ENCODE measurements around the gene PSME4. TPM values are rescaled to one million over a fixed set of nuclear protein-coding genes. Genes with fewer than 3 reads are reported as not detected.

Gene PSME4
- total and polyA plus RNA-seq, 3 donors from 2014 or later = 104 to 144 (median 142) TPM

DNA sequence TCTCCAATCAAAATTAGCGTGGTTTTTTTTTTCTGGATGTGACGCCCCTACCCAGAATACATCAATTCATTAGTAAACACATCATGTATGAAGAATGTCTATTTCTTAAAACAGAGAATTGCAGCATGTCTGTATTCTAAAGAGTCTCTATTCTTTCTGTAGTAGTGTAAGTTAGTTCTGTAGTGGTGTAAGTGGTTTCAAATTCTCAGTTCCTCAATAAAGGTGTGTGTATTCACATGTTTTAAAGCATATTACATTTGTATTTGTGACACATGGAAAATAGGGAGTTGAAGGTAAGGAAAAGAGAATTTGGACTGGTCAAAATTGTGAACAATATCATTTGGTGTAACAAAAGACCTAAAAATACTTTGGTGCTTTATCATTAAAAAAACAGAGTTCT lies 103.0 kb downstream of the PSME4 start:
- no peaks in the 10 kb centered on the region for H3K4me1 ChIP-seq
- 98% methylated on average over 2 of the region's 2 CpGs for WGBS, 2 donors
- no peak overlapping the region for H3K27ac ChIP-seq
- no peak overlapping the region for H3K4me3 ChIP-seq
- no peaks in the 10 kb centered on the region for H3K27me3 ChIP-seq
- no peaks in the 10 kb centered on the region for H3K9me3 ChIP-seq
- no peak for TF ChIP-seq POLR2A (IDR thresholded peaks at IDR 0.05)
- no peak for TF ChIP-seq CTCF (IDR thresholded peaks at IDR 0.05)
- no peak for DNase-seq
- no peaks in the 10 kb centered on the region for H3K36me3 ChIP-seq (ENCODE audit: low read depth, missing control alignments)
- intact Hi-C loops (cut with DNase I; ENCODE audit: low total_unique reads) = no loop called here

GRCh38 chr2:53867169-53867568 lies 103.6 kb downstream of the PSME4 start:
- H3K27ac ChIP-seq = no peak overlapping the region
- H3K9me3 ChIP-seq = no peaks in the 10 kb centered on the region
- intact Hi-C loops (cut with DNase I; ENCODE audit: low total_unique reads) = no loop called here
- TF ChIP-seq POLR2A (IDR thresholded peaks at IDR 0.05) (no peak), CTCF (IDR thresholded peaks at IDR 0.05) (no peak)
- no peaks in the 10 kb centered on the region for H3K36me3 ChIP-seq (ENCODE audit: low read depth, missing control alignments)
- WGBS, 2 donors = 87 to 89% methylated on average over 5 of the region's 5 CpGs
- DNase-seq = no peak
- H3K4me3 ChIP-seq = no peak overlapping the region
- no peaks in the 10 kb centered on the region for H3K4me1 ChIP-seq
- H3K27me3 ChIP-seq = no peaks in the 10 kb centered on the region

DNA sequence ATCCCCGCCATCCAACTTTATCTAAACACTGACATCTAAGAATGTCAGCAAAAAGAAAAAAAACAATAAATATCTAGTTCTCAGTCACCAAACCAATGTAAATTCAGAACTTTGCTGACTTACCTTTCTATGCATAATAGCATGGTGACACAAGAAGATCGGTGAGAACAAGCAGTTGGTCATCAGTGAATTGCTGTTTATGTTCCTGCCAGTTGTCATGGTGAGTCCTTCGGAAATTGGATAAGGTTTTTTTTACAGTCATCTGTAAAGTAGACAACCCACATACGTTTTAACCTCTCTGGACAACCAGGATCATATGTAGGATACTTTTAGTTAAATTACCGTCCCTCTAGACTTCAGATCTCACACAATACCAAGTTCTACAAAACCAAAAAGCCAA lies 104.8 kb downstream of the PSME4 start:
- H3K27me3 ChIP-seq = no peaks in the 10 kb centered on the region
- no peak overlapping the region for H3K4me3 ChIP-seq
- intact Hi-C loops (cut with DNase I; ENCODE audit: low total_unique reads) = no loop called here
- DNase-seq = no peak
- H3K4me1 ChIP-seq = no peaks in the 10 kb centered on the region
- WGBS, 2 donors = 86 to 90% methylated on average over 5 of the region's 5 CpGs
- H3K9me3 ChIP-seq = no peaks in the 10 kb centered on the region
- H3K27ac ChIP-seq = no peak overlapping the region
- no peaks in the 10 kb centered on the region for H3K36me3 ChIP-seq (ENCODE audit: low read depth, missing control alignments)
- TF ChIP-seq CTCF (IDR thresholded peaks at IDR 0.05) (no peak), POLR2A (IDR thresholded peaks at IDR 0.05) (no peak)

DNA sequence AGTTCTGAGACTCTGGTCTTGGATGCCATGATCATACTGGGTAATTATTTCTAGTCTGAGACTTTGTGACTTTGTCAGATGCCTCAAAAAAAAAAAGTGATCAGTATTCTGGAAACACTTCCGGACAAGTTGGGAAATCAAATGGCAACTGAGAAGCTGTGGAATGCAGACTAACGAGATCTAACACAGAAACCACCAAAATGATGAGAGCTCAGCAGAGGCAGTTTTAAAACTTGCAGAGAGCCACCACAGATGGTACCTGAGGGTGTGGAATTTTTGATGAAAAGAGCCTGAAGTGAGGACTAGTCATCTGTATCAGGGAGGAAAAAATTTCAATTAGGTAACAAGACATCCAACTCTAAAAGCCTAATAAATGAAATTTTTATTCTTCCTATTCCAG lies 105.5 kb downstream of the PSME4 start:
- H3K9me3 ChIP-seq = no peaks in the 10 kb centered on the region
- no peak overlapping the region for H3K27ac ChIP-seq
- H3K36me3 ChIP-seq (ENCODE audit: low read depth, missing control alignments) = no peaks in the 10 kb centered on the region
- TF ChIP-seq CTCF (IDR thresholded peaks at IDR 0.05) (no peak), POLR2A (IDR thresholded peaks at IDR 0.05) (no peak)
- WGBS, 2 donors = 88% methylated on average over 2 of the region's 2 CpGs
- intact Hi-C loops (cut with DNase I; ENCODE audit: low total_unique reads) = no loop called here
- no peaks in the 10 kb centered on the region for H3K27me3 ChIP-seq
- no peak for DNase-seq
- no peak overlapping the region for H3K4me3 ChIP-seq
- no peaks in the 10 kb centered on the region for H3K4me1 ChIP-seq

DNA sequence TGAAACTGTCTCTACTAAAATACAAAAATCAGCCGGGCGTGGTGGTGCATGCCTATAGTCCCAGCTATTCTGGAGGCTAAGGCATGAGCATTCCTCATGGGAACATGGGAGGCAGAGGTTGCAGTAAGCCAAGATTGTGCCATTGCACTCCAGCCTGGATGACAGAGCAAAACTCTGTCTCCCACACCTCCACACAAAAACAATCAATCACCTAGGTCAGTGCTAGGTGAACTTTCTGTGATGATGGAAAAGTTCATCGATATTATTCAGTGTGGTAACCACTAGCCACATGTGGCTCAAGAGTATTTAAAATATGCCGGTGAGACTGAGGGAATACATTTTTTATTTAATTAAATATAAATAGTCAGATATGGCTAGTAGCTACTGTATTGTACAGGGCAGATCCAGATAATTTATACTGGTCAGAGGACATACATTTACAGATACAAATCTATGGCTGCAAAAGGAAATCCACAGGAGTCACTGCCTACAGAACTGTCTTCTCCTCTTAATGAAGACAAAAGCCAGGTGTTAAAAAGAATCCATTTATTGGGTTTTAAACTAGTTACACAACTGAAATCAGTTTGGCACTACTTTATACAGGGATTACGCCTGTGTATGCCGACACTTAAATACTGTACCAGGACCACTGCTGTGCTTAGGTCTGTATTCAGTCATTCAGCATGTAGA lies 107.1 kb downstream of the PSME4 start:
- Histone ChIP-seq H3K36me3 (ENCODE audit: low read depth, missing control alignments) (no peaks in the 10 kb centered on the region), H3K9me3 (no peaks in the 10 kb centered on the region), H3K4me1 (no peaks in the 10 kb centered on the region), H3K4me3 (no peak overlapping the region), H3K27ac (no peak overlapping the region), H3K27me3 (no peaks in the 10 kb centered on the region)
- 98 to 100% methylated on average over 4 to 6 of the region's 6 CpGs for WGBS, 2 donors
- TF ChIP-seq POLR2A (IDR thresholded peaks at IDR 0.05) = no peak
- TF ChIP-seq CTCF (IDR thresholded peaks at IDR 0.05) = no peak
- no peak for DNase-seq
- intact Hi-C loops (cut with DNase I; ENCODE audit: low total_unique reads) = no loop called here

Measured in testis (tissue), 3 donors.